AML-193 (cell line): Measurements from ENCODE around the gene STX18.
"Not testable (repeated sequence)": the region's sequence is repeated elsewhere in the genome, so short reads cannot be mapped to it uniquely, and the experiment has no call there.

Experiments used
- DNase-seq, 2 experiments: peaks; one replicate each; lab custom pipeline; 2025; lab: John Stamatoyannopoulos, UW

STX18 gene

GRCh38 chr4:4554234-4554633 lies 12.4 kb upstream of the STX18 start:
- no peak for DNase-seq

DNA sequence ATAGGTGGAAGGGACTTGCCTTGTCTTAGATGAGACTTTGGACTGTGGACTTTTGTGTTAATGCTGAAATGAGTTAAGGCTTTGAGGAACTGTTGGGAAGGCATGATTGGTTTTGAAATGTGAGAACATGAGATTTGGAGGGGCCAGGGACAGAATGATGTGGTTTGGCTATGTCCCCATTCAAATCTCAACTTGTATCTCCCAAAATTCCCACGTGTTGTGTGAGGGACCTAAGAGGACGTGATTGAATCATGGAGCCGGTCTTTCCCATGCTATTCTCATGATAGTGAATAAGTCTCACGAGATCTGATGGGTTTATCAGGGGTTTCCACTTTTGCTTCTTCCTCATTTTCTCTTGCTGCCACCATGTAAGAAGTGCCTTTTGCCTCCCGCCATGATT lies 10.2 kb upstream of the STX18 start:
- DNase-seq = not testable (repeated sequence)

GRCh38 chr4:4550161-4550560 lies 8.3 kb upstream of the STX18 start:
- not testable (repeated sequence) for DNase-seq

GRCh38 chr4:4549534-4549933 lies 7.7 kb upstream of the STX18 start:
- DNase-seq = no peak

DNA sequence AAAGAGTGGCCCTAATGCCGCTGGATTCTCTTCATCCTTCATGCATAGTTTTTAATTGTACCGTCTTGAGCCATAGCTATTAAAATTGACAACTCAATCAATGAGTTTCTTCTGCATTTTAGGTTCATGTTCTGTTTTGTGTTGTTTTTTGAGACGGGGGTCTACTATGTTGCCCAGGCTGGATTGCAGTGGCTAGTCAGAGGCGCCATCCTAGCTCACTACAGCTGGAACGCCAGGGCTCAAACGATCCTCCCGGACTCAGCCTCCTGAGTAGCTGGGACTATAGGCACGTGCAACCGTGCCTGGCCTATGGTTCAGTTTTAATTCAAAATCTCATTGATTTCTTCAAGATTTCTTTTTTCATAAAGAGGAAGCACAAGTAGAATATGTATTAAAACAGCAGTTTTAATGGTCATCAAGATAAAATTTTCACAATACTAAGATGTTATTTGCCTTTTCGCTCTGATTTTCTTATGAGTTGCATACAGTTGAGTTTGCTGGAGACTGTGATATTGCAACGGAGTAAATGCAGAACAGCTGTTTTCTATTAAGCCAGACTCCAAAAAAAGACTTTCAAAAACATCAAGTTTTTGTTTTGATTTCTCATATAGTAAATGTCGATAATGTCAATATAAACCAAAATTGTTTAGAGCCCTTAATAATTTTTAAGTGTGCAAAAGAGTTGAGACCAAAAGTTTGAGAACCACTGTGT lies 1.1 kb upstream of the STX18 start:
- DNase-seq = no peak

DNA sequence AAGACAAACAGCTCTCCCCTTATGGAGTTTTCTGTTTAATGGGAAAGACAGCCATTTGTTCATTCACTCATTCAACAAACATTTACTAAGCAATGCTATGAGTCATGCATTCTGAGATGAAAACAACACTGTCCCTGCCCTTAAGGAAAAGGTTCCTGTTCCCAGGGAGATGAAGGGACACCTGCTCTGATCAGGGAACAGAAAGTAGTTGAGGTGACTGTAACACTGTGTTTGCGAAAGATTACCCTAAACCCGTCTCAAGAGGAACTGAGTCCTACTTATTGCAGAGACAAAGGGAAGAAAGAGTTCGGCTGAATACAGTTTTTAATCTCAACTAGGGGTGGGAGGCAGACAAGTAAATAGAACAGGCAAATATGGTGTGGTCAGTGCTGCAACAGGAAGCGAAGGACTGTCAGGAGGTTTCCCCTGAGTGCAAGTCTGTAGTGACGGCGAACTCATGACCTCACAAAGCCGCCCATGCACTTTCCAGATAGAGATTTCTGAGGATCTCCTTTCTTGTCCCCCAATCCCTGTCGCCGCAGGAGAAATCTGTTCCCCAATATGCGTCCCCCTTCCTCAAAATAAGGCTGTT lies 712 bp downstream of the STX18 start:
- peak; percentile 40 to 53 for DNase-seq

DNA sequence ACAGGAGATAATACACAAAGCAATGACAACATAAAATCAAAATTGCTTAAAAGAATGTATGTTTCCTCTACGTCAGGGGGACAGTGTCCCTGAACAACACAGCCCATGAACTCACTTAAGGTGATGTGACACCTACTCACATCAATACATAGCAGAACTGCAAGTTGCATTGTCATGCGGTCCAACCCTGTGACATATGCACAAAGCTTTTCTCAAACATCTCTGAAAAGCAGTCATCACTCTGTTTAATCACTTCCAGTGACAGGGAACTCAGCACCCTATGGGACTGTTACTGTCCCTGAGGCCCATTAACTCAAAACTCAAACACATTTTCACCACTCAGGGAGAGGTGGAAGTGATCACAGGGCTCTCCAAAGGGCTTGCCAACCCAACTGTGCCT lies 2.4 kb downstream of the STX18 start:
- no peak for DNase-seq

DNA sequence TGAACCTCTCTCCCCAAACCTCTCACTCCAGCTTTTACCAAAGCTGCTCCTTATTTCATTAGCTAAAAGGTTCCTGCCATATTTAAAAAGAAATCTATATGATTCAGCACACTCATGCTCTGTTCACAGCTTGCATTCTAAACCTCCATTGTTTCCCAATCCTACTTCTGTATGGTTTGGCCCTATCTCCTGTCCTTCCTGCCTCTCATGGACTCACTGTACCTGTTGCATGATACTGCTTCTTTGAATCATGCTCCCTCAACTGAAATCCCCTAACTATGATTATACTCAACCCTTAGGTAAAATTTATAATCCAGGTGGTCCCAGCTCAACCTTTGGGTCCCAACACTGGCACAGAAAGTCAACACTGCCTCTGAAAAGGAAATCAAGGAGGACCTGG lies 6.3 kb downstream of the STX18 start:
- no peak for DNase-seq

GRCh38 chr4:4534515-4535145 lies 7.2 kb downstream of the STX18 start:
- DNase-seq = no peak

DNA sequence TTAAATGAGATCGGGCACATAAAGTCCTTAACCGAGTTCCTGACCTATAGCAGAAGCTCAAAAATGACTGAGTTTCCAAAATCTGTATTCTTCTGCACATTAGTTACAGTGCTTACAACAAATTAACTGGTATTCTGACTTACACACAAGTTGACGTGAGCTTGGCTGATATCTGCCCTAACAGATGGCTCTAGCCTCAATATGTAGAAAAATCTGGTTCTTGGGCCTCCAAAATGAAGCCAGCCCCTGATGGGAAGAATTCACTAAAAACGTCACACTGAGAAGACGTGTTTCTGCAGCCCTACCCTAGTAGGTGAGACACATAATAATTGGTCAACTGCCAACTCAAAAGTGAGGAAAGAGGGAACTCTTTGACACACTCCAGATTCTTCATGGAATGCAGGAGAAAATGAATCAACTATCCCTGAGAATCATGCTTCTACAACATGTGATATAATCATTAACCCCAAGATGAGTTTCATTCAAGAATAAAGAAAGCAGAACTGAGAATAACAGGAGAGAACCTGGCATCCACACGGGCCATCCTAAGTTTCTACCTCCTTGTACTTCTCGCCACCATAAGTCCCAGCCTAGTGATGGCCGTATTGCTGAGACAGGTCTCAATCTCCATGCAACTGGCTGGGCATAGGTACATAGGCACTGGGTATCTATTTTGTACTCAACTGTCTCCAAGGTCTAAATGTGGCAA lies 8.2 kb downstream of the STX18 start:
- no peak for DNase-seq

- no peak for DNase-seq
Observed at GRCh38 chr4:4532371-4533154, 9.3 kb downstream of the STX18 start.

DNA sequence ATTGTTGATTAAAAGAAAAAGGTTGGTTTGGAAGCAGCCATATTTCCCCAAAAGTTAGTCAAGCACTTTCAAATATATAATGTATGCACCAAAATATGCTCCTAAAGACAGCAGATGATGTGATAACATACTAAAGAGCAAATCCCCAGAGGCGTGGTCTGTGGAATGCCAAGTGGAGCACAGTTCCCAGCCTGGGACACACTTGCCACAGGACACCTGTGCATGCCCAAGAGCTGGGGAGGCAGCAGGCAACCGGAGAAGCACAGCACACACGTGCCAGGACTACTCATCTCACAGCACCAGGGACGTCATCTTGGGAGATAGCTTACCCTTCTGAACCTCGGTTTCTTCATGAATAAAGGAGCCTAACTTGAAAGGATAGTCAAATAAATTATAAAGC lies 12.5 kb downstream of the STX18 start:
- no peak for DNase-seq

DNA sequence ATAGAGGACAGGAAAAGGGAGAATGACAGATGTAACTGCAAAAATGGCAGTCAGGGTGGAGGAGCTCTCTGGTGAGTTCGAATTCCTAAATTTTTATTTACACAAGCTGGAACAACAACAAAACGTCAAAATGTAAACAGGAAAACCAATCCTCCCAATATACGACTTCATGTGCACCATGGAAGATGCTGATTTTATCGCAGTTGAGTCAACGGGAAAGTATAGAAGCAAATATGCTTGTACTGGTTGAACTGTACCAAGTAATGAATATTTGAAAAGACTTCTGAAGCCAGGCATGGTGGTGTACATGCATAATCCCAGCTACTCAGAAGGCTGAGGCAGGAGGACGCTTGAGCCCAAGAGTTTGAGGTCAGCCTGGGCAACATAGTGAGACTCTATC lies 15.4 kb downstream of the STX18 start:
- no peak for DNase-seq

DNA sequence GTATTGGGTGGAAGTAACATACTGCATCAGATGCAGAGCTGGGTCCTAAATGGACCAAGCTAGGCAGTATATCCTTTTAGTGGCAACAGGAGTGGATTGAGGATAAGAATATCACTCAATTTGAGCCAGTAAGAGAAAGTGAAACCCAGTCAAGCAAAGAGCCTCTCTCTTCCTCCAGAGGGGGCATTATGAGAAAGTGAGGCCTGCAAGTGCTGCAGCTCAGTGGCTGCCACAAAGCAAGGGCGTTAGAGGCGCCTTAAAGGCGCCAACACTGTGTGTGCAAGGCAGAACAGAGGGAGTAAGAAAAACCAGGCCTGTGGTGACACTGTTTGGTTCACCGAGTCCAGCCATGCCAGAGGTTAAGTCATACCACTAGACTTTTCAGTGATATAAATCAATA lies 17.5 kb downstream of the STX18 start:
- no peak for DNase-seq

GRCh38 chr4:4521731-4522130 lies 20.1 kb downstream of the STX18 start:
- DNase-seq = no peak

DNA sequence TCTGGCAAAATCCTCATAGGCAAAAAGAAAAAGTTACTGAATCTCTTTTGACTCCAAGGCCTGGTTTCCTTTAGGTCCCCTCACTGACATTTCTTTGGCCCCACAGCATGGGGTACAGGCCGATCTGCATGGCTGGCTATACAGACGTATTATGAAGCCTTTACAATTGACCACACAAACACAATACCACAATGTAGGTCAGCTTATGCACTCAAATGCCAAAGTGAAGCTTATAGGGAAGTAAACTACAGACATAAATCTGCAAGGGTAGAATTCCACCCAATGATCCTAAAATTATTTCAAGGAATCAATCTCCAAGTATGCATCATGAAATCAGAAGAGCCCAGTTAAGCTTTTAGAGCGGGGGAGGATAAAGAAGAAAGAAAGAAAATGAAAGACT lies 20.7 kb downstream of the STX18 start:
- DNase-seq = no peak

GRCh38 chr4:4519297-4519894 lies 22.5 kb downstream of the STX18 start:
- no peak for DNase-seq

GRCh38 chr4:4518747-4519146 lies 23.1 kb downstream of the STX18 start:
- DNase-seq = no peak

DNA sequence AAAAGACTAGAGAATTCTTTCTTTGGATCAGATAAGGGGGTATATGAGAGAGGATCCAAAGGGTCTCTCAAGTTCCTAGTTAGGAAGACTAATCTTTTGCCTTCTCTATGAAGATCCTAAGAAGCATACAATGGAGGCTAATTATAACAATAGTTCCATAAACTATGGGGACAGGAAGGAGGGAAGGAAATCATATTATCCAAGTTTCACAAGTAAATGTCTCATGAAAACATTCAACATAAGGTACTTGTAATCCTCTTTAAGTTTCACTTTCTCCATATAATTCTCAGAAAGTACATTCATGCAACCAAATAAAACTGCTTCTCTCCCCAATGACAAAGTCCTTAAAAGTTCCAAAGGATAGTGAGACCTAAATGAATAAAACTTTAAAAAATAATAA lies 27.1 kb downstream of the STX18 start:
- DNase-seq = no peak

DNA sequence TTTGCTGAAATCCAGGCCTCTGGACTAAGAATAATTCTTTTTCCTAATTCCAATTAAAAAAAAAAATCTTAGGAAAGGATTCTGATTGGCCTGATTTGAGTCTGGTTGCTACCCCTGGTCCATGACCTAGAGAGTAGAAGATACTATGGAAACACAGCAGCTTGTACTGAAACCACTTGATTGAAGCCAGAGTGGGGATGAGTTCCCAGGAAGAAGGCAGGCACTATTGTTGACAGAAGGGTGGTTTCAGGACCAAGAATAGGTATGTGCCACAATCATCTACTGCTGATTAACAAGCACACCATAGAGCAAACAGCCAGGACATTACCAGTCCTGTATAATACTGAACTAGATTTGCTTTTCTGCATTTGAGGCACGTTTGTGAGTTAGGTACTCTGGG lies 29.6 kb downstream of the STX18 start:
- DNase-seq = no peak

GRCh38 chr4:4510641-4511040 lies 31.2 kb downstream of the STX18 start:
- DNase-seq = not testable (repeated sequence)

GRCh38 chr4:4509521-4509920 lies 32.3 kb downstream of the STX18 start:
- no peak for DNase-seq
